Measurements from ENCODE around the gene FBXL14.
A peak's percentile ranks its signal among the peaks of the same experiment; 100 is the strongest.

The FBXL14 gene

DNA sequence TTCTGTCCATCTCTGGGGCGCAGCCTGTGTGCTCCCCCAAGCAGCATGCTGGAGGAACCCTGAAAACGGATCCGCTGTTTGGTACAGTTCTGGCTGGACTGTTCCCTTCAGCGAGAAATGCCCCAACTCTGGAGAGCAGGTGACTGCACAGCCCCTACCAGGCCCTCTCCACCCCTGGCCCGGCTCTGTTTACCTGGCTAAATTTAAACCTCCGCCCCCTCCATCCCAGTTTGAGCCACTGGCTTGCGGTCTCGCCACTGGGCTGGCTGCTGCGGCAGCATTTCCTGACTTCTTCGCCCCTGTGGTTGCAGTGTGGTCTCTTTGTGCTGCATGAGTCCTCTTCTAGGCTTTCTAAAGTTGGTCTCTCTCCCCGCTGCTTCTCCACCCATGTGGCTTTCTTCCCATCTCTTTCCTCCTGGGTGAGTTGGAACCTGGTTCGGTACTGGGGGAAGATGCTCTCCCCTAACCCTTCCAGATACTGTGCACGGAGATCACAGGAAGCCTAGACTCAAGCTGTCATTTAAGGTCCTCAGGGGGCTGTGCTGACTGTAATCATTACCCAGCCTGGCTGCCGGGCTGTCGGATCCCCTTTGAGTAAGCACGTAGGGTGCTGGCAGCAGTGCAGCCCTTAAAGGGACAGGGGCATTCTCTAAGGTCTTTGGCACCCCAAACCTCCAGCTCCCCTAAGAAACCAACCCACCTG is 60.6 kb downstream of the FBXL14 start:
- DNase-seq (peak; percentile 70), ATAC-seq (peak; percentile 88)

DNA sequence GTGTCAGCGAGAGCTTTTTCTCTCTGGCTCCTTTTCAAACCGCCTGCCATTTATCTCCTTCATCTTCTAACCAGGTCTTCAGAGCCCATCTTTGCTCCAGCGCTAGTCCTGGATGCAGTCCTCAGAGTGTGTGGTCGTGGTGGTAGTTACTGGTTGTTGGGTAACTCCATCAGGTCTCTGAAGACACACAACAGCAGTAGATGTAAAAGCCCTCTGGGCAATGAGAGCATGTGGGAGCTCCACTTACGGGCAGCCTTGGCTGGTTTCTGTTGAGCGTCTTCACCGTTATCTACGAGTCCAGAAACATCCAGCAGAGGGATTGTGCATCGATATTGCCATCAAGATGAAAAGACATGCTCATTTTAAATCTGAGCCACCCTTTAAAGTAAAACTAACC is 61.2 kb downstream of the FBXL14 start:
- DNase-seq (peak; percentile 23), ATAC-seq (peak; percentile 45)

GRCh38 chr12:1532375-1533165 is 61.8 kb downstream of the FBXL14 start:
- ATAC-seq (no peak), DNase-seq (no peak)

- DNase-seq (no peak), ATAC-seq (no peak)
Measured at GRCh38 chr12:1531654-1532374, 62.6 kb downstream of the FBXL14 start.

DNA sequence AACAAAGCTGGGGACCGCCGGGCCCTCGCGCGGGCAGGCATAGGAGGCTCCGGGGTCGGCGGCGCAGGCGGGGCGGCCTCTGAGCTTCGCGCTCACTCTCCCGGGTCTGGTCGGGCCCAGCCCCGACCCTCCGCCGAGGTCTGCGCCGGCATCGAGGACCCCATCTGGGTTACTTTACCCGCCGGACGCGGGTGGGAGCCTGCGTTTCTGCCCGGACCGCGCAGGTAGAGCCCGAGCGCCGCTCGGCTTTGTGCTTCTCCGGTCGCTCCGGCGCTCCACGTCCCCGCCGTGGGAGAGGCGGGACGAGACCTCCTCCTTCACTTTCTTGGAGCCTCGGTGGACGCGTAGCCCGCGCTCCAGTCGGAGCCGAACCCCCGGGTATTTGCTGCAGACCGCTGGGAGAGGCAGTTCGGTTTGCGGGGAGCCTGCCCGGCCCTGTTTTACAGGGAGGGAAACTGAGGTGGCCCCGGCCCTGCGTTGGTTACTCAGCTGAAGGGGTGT is 63.2 kb downstream of the FBXL14 start:
- ATAC-seq (no peak), DNase-seq (no peak)

GRCh38 chr12:1530592-1531152 is 63.7 kb downstream of the FBXL14 start:
- DNase-seq, result no peak
- ATAC-seq, result no peak

GRCh38 chr12:1529862-1530591 is 64.4 kb downstream of the FBXL14 start:
- peak; percentile 19 for DNase-seq
- ATAC-seq, result no peak

DNA sequence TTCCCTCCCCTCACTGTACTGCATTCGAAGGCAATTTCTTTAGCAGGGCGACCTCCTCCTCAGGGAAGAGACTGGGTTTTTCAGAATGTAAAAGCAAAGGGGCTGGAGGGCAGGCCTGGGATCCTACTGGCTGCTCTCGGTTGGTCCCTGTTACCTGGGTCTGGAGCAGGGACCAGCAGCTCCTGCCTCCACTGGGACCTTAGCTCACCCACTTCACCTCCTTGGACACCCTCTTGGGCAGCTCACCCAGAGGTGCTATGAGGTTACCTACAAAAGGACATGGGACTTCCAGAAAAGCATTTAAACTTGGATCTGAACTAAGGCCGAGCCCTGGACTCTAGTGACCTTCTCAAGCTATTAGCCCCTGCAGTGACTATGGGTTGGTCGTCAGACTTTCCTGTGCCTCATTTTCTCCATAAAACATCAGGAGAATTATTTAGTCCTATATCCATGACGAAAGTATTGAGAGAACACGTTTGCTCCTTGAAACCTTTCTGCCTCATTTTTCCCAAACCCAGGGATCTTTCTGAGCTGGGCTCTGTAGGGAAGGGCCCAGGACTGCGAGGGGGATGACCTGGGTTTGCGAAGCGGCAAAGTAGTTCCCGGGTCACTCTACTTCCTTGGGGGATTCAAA is 65.0 kb downstream of the FBXL14 start:
- no peak for ATAC-seq
- DNase-seq, result no peak

DNA sequence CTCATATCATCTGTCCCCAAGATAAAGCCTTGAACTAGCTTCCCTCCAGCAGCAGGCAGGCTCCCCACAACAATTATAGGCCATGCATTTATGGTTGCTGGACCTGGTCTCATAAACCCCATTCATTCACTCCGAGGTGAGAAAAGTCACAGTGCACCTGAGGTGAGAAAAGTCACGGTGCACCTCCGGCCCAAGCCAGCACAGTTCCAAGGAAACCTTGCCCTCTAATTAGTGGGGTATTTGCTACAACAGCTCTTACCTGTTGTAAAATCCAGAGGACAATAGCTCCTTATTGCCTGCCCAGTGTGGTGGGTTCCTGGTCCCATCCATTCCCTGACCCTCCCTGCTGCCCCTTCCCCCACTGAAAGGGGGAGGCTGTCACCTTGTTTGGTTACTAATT is 65.6 kb downstream of the FBXL14 start:
- DNase-seq, result no peak
- no peak for ATAC-seq

DNA sequence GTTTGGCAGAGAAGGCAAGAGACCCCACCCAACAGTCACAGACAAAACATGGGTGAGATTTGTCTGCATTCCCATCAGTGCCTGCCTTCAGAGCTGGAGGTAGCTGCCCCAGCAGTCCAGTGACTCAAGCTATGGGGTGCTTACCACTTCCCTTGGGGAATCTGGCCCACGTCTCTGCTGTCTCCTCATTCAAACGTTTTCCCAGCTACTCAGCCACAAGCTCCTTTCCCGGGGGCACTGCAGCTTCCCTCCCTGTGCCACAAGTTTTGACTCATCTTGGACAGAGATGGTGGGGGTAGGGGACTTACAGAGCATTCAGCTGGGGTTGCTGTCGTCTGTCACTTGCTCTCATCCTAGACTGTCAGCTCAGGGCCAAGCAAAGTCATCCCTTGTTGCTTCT is 66.6 kb downstream of the FBXL14 start:
- DNase-seq, result no peak

DNA sequence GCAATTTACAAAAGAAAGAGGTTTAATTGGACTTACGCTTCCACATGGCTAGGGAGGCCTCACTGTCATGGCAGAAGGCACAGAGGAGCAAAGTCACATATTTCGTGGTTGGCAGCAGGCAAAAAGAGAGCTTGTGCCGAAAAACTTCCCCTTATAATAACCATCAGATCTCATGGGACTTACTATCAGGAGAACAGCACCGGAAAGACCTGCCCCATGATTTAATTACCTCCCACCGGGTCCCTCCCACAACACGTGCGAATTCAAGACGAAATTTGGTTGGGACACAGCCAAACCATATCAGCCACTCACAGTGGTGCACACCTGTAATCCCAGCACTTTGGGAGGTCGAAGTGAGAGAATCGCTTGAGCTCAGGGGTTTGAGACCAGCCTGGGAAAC is 68.5 kb downstream of the FBXL14 start:
- DNase-seq (no peak), ATAC-seq (no peak)

More for the DNA sequence above, 66.6 kb downstream of the FBXL14 start:
- no peak for ATAC-seq

DNA sequence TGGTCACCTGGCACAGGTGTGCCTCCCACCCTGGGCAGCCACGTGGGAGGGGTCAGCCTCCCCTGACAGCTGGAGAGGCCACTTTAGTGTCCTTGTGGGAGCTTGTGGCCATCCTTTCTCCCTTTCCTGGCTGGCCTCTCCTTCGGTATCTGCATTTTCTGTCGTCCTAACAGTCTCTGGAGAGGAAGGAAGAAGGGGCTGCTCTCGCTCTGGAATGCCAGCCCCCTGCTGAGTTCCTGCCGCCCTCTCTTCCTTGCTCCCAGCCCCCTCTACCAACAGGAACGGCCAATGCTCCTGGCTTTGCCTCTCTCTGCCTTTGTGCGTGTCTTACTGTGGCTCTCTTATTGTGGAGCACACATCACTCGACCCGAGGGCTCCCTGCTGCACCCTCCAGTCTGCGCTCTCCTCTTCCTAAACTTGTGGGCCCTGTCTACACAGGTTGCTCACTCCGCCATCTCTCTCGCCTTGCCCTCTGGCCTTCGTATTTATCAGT is 70.8 kb downstream of the FBXL14 start:
- no peak for DNase-seq
- no peak for ATAC-seq

- no peak for DNase-seq
- ATAC-seq, result no peak
Measured at GRCh38 chr12:1523046-1523445, 71.3 kb downstream of the FBXL14 start.

DNA sequence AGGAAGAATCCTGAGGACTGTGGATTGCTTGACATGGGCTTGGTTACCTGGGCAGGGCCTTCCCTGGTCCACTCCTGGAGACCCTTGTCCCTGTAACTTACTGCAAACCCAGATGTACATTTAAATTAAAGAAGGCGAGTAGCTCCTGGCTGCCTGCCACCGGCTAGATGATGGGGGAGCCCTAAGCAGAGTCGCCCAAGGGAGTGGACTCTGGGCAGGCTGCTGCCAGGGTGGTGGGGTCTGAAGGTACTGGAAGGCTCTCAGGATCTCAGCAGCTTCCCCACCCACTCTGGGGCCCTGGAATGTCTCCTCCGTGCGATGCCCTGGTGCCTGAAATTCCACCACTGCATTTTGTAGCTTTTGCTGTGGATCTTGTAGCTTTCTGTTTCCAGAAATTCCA is 74.7 kb downstream of the FBXL14 start:
- DNase-seq (no peak), ATAC-seq (no peak)

DNA sequence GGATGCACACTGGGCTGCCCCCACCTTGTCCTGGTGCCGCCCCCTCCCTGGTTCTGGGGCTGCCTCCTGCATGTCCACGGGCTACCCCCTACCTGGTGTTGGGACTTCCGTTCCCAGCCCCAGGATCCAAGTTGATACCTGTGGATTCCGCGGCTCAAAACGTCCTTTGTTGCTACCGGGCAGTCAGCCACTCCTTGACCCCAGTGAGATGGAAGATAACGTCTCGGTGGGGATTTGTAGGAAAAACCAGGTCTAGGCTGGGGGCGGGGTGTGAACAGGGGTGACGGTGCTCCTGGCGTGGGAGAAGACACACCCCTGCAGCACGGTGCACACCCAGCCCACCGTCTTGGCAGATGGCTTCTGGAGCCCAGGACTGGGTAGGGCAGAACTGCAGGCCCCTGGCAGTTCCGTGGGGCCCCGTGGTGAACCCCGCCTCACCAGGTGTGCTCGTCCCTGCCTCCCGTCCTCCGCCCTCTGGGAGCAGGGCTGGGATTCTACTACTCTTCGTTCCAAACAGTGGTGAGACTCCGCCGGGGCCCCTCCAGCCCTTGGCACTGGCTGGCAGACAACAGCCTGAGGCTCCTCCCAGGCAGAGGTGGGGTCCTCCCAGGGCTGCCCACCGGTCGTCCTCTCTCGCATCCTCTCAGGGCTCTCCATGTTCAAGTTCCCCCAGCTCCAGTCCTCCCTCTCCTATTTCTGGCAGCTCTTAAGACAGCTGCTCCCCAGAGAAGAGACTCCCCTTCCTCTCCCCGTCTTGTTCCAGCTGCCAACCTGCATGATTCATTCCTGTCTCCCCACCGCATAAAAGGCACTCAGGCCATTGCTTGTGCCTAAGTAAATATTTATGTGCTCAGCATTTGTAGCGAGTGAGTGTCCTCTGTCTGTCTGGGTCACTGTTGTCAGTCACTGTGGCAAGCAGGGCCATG is 75.5 kb downstream of the FBXL14 start:
- no peak for ATAC-seq
- DNase-seq, result no peak

- no peak for DNase-seq
- ATAC-seq, result no peak
Measured at GRCh38 chr12:1517734-1518525, 76.5 kb downstream of the FBXL14 start.

DNA sequence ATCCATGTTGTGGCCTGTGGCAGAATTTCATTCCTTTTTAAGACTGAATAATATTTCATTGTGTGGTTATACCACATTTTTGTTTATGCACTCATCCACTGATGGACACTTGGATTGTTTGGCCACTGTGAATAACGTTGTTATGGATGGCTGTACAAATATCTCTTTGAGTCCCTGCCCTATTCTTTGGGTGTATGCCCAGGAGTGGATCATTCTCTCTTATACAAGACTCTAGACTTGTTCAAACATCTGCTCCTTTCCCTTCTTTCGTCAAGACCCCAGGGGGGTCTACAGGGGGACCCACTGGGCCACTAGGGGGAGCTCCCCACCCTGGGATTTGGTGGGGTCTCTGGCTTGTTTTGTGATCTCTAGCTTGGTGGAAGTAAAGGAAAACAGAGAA is 77.4 kb downstream of the FBXL14 start:
- DNase-seq (peak; percentile 58), ATAC-seq (no peak)
